ENCODE data around the gene NOMO2.
"Not testable (repeated sequence)": the region's sequence is repeated elsewhere in the genome, so short reads cannot be mapped to it uniquely, and the experiment has no call there.

DNA sequence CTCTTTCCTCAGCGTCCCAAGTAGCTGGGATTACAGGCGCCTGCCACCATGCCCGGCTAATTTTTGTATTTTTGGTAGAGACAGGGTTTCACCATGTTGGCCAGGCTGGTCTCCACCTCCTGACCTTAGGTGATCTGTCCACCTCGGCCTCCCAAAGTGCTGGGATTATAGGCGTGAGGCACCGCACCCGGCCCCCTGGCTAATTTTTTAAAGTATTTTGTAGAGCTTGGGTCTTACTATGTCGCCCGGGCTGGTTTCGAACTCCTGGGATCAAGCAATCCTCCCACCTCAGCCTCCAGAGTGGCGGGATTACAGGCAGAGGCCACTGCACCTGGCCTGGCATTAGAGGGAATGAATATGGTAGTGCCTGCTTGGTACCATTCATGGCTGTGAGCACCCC lies 33.9 kb upstream of the NOMO2 start:
- TF ChIP-seq ZNF274 (IDR thresholded peaks at IDR 0.05; ENCODE audit: low read depth, low read length); YY1 (IDR thresholded peaks at IDR 0.05; ENCODE audit: insufficient read depth, insufficient read length); SUZ12 (IDR thresholded peaks at IDR 0.05; ENCODE audit: extremely low read depth, insufficient read depth, insufficient read length): not testable (repeated sequence)
